H1 (cell line): ENCODE results near the gene F13B. TPM values are rescaled to one million over a fixed set of nuclear protein-coding genes. Genes with fewer than 3 reads are reported as not detected.

Experiments
- CTCF ChIA-PET: fragments of 300-600 bp; sonication (Branson Sonifier 250); formaldehyde crosslinking; loops from one replicate; lab custom pipeline; 2021; ENCODE audit not compliant: partially characterized antibody; lab: Charles Lee
- POLR2A ChIA-PET: fragments of 300-600 bp; sonication (Branson Sonifier 250); formaldehyde crosslinking; loops from one replicate; lab custom pipeline; 2021; ENCODE audit warnings: inconsistent platforms; ENCODE audit not compliant: partially characterized antibody; lab: Charles Lee
- DNase-seq, 2 experiments: peaks; one replicate each; pipeline versions ENCODE4 v3.0.0 to v3.0.0-alpha.2; 2010 to 2022; ENCODE audit warnings: low spot score in 2 of 2, low read depth in 1 of 2, mixed read lengths in 1 of 2
- FAIRE-seq: peaks from 2 replicates; lab custom pipeline; 2011; peaks lifted over from hg19 to GRCh38; lab: Jason Lieb, UNC
- H2AFZ ChIP-seq: 2 replicates; pipeline ENCODE4 v1.8.1; 2012; ENCODE audit warnings: low read length, inconsistent platforms
- H2AK5ac ChIP-seq: 2 replicates; pipeline ENCODE4 v1.6.1; 2013; ENCODE audit warnings: low read depth, low read length
- H2BK120ac ChIP-seq: replicated peaks from 2 replicates; pipeline ENCODE3; 2013; ENCODE audit warnings: low read depth, low read length, inconsistent platforms
- H2BK12ac ChIP-seq: 2 replicates; pipeline ENCODE4 v1.6.1; 2013; ENCODE audit warnings: low read depth, low read length
- H2BK15ac ChIP-seq: 2 replicates; pipeline ENCODE4 v1.6.1; 2013; ENCODE audit warnings: low read length
- H2BK20ac ChIP-seq: 2 replicates; pipeline ENCODE4 v1.6.1; 2013; ENCODE audit warnings: low read length
- H2BK5ac ChIP-seq: 2 replicates; pipeline ENCODE4 v1.6.1; 2013; ENCODE audit warnings: low read depth, low read length
- H3K14ac ChIP-seq: 2 replicates; pipeline ENCODE4 v1.6.1; 2013; ENCODE audit warnings: inconsistent platforms; ENCODE audit not compliant: insufficient read length
- H3K18ac ChIP-seq: 2 replicates; pipeline ENCODE4 v1.6.1; 2013; ENCODE audit warnings: low read length; ENCODE audit errors: extremely low read depth
- H3K23ac ChIP-seq: 2 replicates; pipeline ENCODE4 v1.6.1; 2013; ENCODE audit warnings: inconsistent platforms; ENCODE audit not compliant: insufficient read length
- H3K23me2 ChIP-seq: 2 replicates; pipeline ENCODE4 v1.6.1; 2013; ENCODE audit warnings: low read depth, low read length
- H3K27ac ChIP-seq: 2 replicates; pipeline ENCODE4 v1.6.1; 2011; ENCODE audit warnings: low read depth, low read length, inconsistent platforms
- H3K27me3 ChIP-seq, 4 experiments: replicated peaks in 1 of 4; 1 replicate in 1 of 4; 2 replicates in 3 of 4; pipeline versions ENCODE4 v1.6.1 to v1.8.1; 2011 to 2013; ENCODE audit warnings: low read length in 3 of 4, mild to moderate bottlenecking in 3 of 4, inconsistent platforms in 2 of 4, mixed read lengths in 2 of 4, moderate library complexity in 1 of 4; ENCODE audit not compliant: control insufficient read depth in 3 of 4, insufficient read depth in 3 of 4; ENCODE audit errors: extremely low read depth in 1 of 4
- H3K36me3 ChIP-seq, 4 experiments: 2 replicates each; pipeline versions ENCODE4 v1.6.1 to v1.8.1; 2011 to 2013; ENCODE audit warnings: mild to moderate bottlenecking in 4 of 4, low read length in 3 of 4, moderate library complexity in 2 of 4, control low read depth in 1 of 4, inconsistent platforms in 1 of 4; ENCODE audit not compliant: insufficient read depth in 4 of 4, control insufficient read depth in 2 of 4
- H3K4ac ChIP-seq: replicated peaks from 2 replicates; pipeline ENCODE3; 2013; ENCODE audit warnings: low read length, low read depth, mixed read lengths, inconsistent platforms; ENCODE audit not compliant: insufficient read length
- H3K4me1 ChIP-seq, 4 experiments: replicated peaks in 1 of 4; 1 replicate in 1 of 4; 2 replicates in 3 of 4; pipeline versions ENCODE4 v1.6.1 to v1.8.1; 2011 to 2013; ENCODE audit warnings: low read length in 3 of 4, inconsistent platforms in 2 of 4, mixed read lengths in 1 of 4; ENCODE audit not compliant: insufficient read depth in 4 of 4, control insufficient read depth in 3 of 4
- H3K4me2 ChIP-seq, 2 experiments: 2 replicates each; pipeline versions ENCODE4 v1.6.1 to v1.8.1; 2011 to 2013; ENCODE audit warnings: low read depth in 2 of 2, low read length in 2 of 2, control low read depth in 1 of 2, inconsistent platforms in 1 of 2, mild to moderate bottlenecking in 1 of 2; ENCODE audit not compliant: insufficient read depth in 1 of 2
- H3K4me3 ChIP-seq, 4 experiments: fragments of 200-600, 300-600 bp in 1 of 4; sonication (generic), shearing (Covaris generic), sonication (Bioruptor Twin) in 1 of 4; 2 replicates each; pipeline versions ENCODE4 v1.5.1 to v1.8.1; 2011 to 2016; ENCODE audit warnings: low read length in 4 of 4, low read depth in 3 of 4, control low read depth in 2 of 4, inconsistent platforms in 2 of 4, mild to moderate bottlenecking in 2 of 4, mixed read lengths in 1 of 4, moderate library complexity in 1 of 4; ENCODE audit not compliant: insufficient read depth in 2 of 4; ENCODE audit errors: extremely low read depth in 1 of 4
- H3K56ac ChIP-seq: replicated peaks from 2 replicates; pipeline ENCODE3; 2013; ENCODE audit warnings: low read depth, mild to moderate bottlenecking, mixed read lengths, low read length, inconsistent platforms; ENCODE audit not compliant: insufficient read length
- H3K79me1 ChIP-seq: 2 replicates; pipeline ENCODE4 v1.6.1; 2013; ENCODE audit warnings: low read depth, low read length, control low read depth
- H3K79me2 ChIP-seq, 2 experiments: 2 replicates each; pipeline versions ENCODE4 v1.6.1 to v1.8.1; 2012 to 2013; ENCODE audit warnings: low read length in 2 of 2, mild to moderate bottlenecking in 2 of 2, inconsistent platforms in 1 of 2; ENCODE audit not compliant: insufficient read depth in 2 of 2, control insufficient read depth in 1 of 2
- H3K9ac ChIP-seq, 4 experiments: replicated peaks in 1 of 4; 1 replicate in 1 of 4; 2 replicates in 3 of 4; pipeline versions ENCODE4 v1.6.1 to v1.8.1; 2011 to 2013; ENCODE audit warnings: low read depth in 3 of 4, low read length in 3 of 4, control low read depth in 2 of 4, mild to moderate bottlenecking in 2 of 4, moderate library complexity in 2 of 4, inconsistent platforms in 1 of 4; ENCODE audit errors: extremely low read depth in 1 of 4
- H3K9me3 ChIP-seq, 2 experiments: 2 replicates each; pipeline versions ENCODE4 v1.6.1 to v1.8.1; 2012 to 2013; ENCODE audit warnings: mild to moderate bottlenecking in 2 of 2, moderate library complexity in 2 of 2, control low read depth in 1 of 2, inconsistent platforms in 1 of 2, low read depth in 1 of 2, low read length in 1 of 2, mixed read lengths in 1 of 2; ENCODE audit not compliant: insufficient read depth in 2 of 2
- H4K20me1 ChIP-seq, 2 experiments: replicated peaks in 1 of 2; 2 replicates each; pipeline versions ENCODE3 to v1.8.1; 2011 to 2013; ENCODE audit warnings: inconsistent platforms in 2 of 2, low read length in 2 of 2, mild to moderate bottlenecking in 1 of 2; ENCODE audit not compliant: insufficient read depth in 2 of 2, control insufficient read depth in 1 of 2
- H4K5ac ChIP-seq: 2 replicates; pipeline ENCODE4 v1.6.1; 2013; ENCODE audit warnings: low read length, low read depth, mixed read lengths, inconsistent platforms; ENCODE audit not compliant: insufficient read length
- H4K8ac ChIP-seq: 2 replicates; pipeline ENCODE4 v1.8.0; 2013; ENCODE audit warnings: mild to moderate bottlenecking, moderate library complexity, low read length, inconsistent platforms; ENCODE audit not compliant: insufficient read depth; ENCODE audit errors: extremely low read depth
- H4K91ac ChIP-seq: replicated peaks from 2 replicates; pipeline ENCODE3; 2013; ENCODE audit warnings: low read length, mixed read lengths, inconsistent platforms; ENCODE audit not compliant: insufficient read length
- BCL11A ChIP-seq, 2 experiments: IDR thresholded peaks; one replicate each; pipeline ENCODE4 v1.6.1; 2011; ENCODE audit warnings: low read depth in 2 of 2, low read length in 2 of 2, mild to moderate bottlenecking in 2 of 2
- KDM1A ChIP-seq: fragments of 200-600, 300-600 bp; sonication (generic); IDR thresholded peaks from 2 replicates; pipeline ENCODE4 v1.7.1; 2016; ENCODE audit warnings: mild to moderate bottlenecking, low read length, borderline replicate concordance
- SP2 ChIP-seq: IDR thresholded peaks from 2 replicates; pipeline ENCODE4 v1.6.1; 2012; ENCODE audit warnings: mild to moderate bottlenecking, low read length, inconsistent platforms
- TBP ChIP-seq: IDR thresholded peaks from 2 replicates; pipeline ENCODE4 v1.6.1; 2011; ENCODE audit warnings: low read depth, low read length, improper control_type of control experiment
- WGBS, 2 experiments: shearing (Covaris generic) in 1 of 2; methylation state at CpG; one replicate each; pipeline versions ENCODE4 v1.1.6 to v1.1.7; 2013 to 2015; ENCODE audit warnings: low lambda C conversion rate in 2 of 2, mixed read lengths in 2 of 2, inconsistent platforms in 1 of 2, low coverage in 1 of 2, missing lambda C conversion rate in 1 of 2; ENCODE audit not compliant: insufficient replicate concordance in 2 of 2, insufficient coverage in 1 of 2, insufficient read length in 1 of 2; ENCODE audit errors: extremely low coverage in 1 of 2, missing lambda C conversion rate in 1 of 2; 5-methylcytosine and 5-hydroxymethylcytosine counted together
- polyA plus RNA-seq, 7 experiments: library from polyadenylated mRNA; depleted of rRNA in 3 of 7; stranded (reverse) in 5 of 7; unstranded in 2 of 7; fragments of >200 nt in 5 of 7; fragments of 200-250 nt in 2 of 7; gene quantifications; 1 replicate in 5 of 7; 2 replicates in 1 of 7; 4 replicates in 1 of 7; pipeline versions ENCODE4 v1.2.1 to v1.2.3, GENCODE V29; 2011 to 2013; ENCODE audit warnings: missing spikeins in 2 of 7, mixed read lengths in 2 of 7
- total RNA-seq: library from RNA; stranded (reverse); fragmentation: NEBNext Ultra II Directional; extraction: Animal tissue kit (Norgen Biotek cat#: 25700); gene quantifications from 2 replicates; pipeline ENCODE4 v1.2.1, GENCODE V29; 2021

The F13B gene
- total and polyA plus RNA-seq, 2 of the 8 experiments (the other 6 are each of a cell fraction or from before 2014, with no cell fraction given): not detected

DNA sequence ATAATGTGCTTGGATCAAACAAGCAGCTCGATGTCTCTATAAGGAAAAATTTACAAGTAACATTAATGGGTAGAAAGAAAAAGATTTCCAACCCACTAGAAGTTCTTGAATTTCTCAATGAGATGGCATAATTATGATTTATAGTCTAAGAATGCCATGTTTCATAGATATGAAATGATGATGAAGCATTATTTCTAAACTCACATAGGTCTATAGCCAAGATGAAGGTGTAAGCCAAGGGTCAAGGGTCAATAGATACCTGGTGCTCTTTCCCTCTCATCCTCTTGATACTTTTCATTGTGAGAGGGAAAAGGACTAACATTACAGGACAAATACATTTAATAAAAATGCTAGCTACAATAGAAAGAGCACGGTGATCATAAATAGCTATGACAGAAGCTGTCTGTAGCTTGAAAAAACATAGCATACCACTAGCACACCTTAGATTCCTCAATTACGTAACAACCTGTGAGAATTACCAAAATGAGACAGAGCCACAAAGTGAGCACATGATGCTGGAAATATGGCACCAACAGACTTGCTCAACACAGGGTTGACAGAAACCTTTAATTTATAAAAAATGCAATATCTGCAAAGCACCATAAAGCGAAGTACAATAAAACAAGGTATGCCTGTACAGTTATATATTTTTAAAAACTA is 26.3 kb upstream of the F13B start:
- no peak overlapping the region for H3K56ac ChIP-seq
- H3K23me2 ChIP-seq: no peaks in the 10 kb centered on the region
- H3K79me2 ChIP-seq: no peaks in the 10 kb centered on the region
- no peak overlapping the region for H4K8ac ChIP-seq
- no peak overlapping the region for H4K5ac ChIP-seq
- ChIA-PET POLR2A (interaction anchor here (1.1 kb wide), 1 partner anchor 26 kb away, joined by 4 read pairs; no protein-coding TSS in a partner anchor), CTCF (interaction anchor here (1.6 kb wide), 1 partner anchor 196 kb away, joined by 5 read pairs; no protein-coding TSS in a partner anchor)
- no peak overlapping the region for H3K18ac ChIP-seq
- H2BK15ac ChIP-seq: no peak overlapping the region
- H3K27ac ChIP-seq: no peak overlapping the region; the same call in 1 of the 2 replicates
- H2BK5ac ChIP-seq: no peak overlapping the region
- no peak overlapping the region for H3K9ac ChIP-seq
- 96% methylated on average over 4 of the region's 4 CpGs; no CpG with 5 or more reads in 1 of the 2 experiments for whole genome bisulfite sequencing, 2 experiments
- no peak overlapping the region for H3K4ac ChIP-seq
- no peak overlapping the region for H2AFZ ChIP-seq
- no peak overlapping the region for H3K4me3 ChIP-seq
- no peaks in the 10 kb centered on the region for H3K27me3 ChIP-seq
- no peaks in the 10 kb centered on the region for H3K4me1 ChIP-seq
- FAIRE-seq: no peak
- H2BK20ac ChIP-seq: no peak overlapping the region
- no peaks in the 10 kb centered on the region for H3K9me3 ChIP-seq
- no peak overlapping the region for H2AK5ac ChIP-seq
- TF ChIP-seq BCL11A (IDR thresholded peaks at IDR 0.05; ENCODE audit: low read depth in 2 of 2, low read length in 2 of 2) (no peak), TBP (no peak), SP2 (no peak), KDM1A (no peak)
- TF ChIP-seq, all 59 proteins: peak for 0
- no peak for DNase-seq
- Histone ChIP-seq H3K23ac (no peak overlapping the region), H4K20me1 (peaks cover 0 to 3% of the 10 kb centered on the region in 2 experiments), H3K4me2 (no peak overlapping the region), H3K14ac (no peak overlapping the region), H2BK120ac (no peak overlapping the region), H4K91ac (no peak overlapping the region), H2BK12ac (no peak overlapping the region), H3K79me1 (no peaks in the 10 kb centered on the region), H3K36me3 (peaks cover 2 to 64% (median 23%) of the 10 kb centered on the region in 4 experiments; a peak in 7 of 8 replicates)
